Activated naive CD8-positive, alpha-beta T cell treated with anti-CD3 and anti-CD28 coated beads, Interleukin-2, amount 10 ng/mL, durations not matched to agents 7 days and 5 days (primary cell): Measurements from ENCODE around the gene LRP6. TPM values are rescaled to one million over a fixed set of nuclear protein-coding genes. Genes with fewer than 3 reads are reported as not detected.

Source experiments
- ATAC-seq: fragments of 150-1000 bp; cut with Tn5 transposase; one replicate; pipeline ENCODE4 v1.10.0; 2021; ENCODE audit warnings: low read depth, moderate library complexity
- POLR2A ChIA-PET: fragments of 350-600 bp; sonication (Branson Sonifier 250); formaldehyde crosslinking; loops from one replicate; lab custom pipeline; 2021; ENCODE audit warnings: antibody characterized with exemption; lab: Charles Lee
- DNase-seq: peaks from one replicate; pipeline ENCODE4 v3.0.0; 2021
- H3K27ac Mint-ChIP-seq: one replicate; pipeline ENCODE4 v1.8.0; 2022; ENCODE audit warnings: mild to moderate bottlenecking, mixed read lengths
- H3K27me3 Mint-ChIP-seq: one replicate; pipeline ENCODE4 v1.8.0; 2022; ENCODE audit warnings: mild to moderate bottlenecking, moderate library complexity, mixed read lengths
- H3K36me3 Mint-ChIP-seq: one replicate; pipeline ENCODE4 v1.8.0; 2021; ENCODE audit warnings: mild to moderate bottlenecking, mixed read lengths
- H3K4me1 Mint-ChIP-seq: one replicate; pipeline ENCODE4 v1.8.0; 2021; ENCODE audit warnings: mixed read lengths
- H3K4me3 Mint-ChIP-seq: one replicate; pipeline ENCODE4 v1.8.0; 2022; ENCODE audit warnings: mild to moderate bottlenecking, moderate library complexity, mixed read lengths
- H3K9me3 Mint-ChIP-seq: one replicate; pipeline ENCODE4 v1.8.0; 2021; ENCODE audit warnings: mixed read lengths
- total RNA-seq, 2 experiments: library from RNA; stranded (reverse); gene quantifications; one replicate each; pipeline ENCODE4 v1.2.3, GENCODE V29; 2021

Gene LRP6
- total RNA-seq, 2 experiments from 2014 or later, result 0.48 to 1.1 TPM

DNA sequence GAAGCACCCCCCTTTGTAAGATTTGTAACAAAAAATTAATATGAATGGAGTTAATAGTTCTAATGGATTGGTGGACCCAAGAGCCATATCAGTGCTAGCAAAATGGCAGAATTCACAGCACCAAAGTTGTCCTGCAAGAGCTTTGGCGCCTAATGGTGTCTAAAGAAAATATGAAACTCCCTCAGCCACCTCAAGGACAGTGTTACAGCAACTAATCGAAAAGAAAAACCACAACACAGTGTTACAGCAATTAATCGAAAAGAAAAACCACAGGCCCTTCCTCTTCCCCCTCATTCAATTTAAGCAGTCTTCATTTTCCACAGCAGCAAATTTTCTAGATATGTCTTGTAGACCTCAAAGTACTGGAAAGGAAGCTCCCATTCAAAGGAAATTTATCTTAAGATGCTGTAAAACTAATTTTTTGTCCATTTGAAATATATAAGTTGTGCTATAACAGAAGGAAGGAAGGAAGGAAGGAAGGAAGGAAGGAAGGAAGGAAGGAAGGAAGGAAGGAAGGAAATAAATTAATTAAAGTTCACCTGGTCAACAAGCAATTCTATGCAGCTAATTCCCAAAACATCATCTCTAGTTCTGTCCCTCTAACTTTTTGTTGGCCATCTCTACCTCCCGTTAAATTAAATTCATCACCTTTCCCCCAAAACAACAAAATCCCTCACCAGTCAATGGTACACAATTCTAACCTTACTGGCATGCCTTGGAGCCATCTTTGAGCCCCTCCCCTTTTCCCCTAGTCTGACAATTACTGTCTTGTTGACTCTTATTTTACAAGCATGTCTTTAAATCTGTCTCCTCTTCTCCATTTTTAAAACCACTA, 17.4 kb downstream of the LRP6 start:
- H3K27ac Mint-ChIP-seq, result no peak overlapping the region
- POLR2A ChIA-PET, result no interaction called here
- ATAC-seq, result no peak

DNA sequence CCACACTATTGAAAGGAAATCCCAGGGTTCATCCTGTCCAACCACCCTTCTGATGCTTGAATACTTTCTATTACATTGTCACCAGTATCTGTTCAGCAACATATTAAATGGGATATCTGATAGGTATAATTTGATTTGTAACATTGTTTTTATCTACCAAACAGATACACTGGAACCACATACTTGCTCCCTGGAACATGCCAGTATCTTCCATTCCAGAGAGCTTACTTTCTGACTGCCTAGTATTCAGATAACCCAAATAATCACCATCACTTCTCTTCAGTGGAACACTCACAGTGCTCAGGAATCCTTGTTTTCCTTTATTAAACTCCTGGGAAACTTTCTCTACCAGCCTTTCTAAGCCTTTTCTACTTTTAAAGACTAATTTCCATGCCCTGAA, 19.3 kb downstream of the LRP6 start:
- H3K4me3 Mint-ChIP-seq, result no peak overlapping the region
- peaks cover 1% of the 10 kb centered on the region for H3K27me3 Mint-ChIP-seq
- no peaks in the 10 kb centered on the region for H3K36me3 Mint-ChIP-seq
- no peaks in the 10 kb centered on the region for H3K9me3 Mint-ChIP-seq
- DNase-seq (no peak), ATAC-seq (no peak)
- peaks cover 9% of the 10 kb centered on the region for H3K4me1 Mint-ChIP-seq
- no peak overlapping the region for H3K27ac Mint-ChIP-seq
- POLR2A ChIA-PET, result no interaction called here

More for the DNA sequence above, 17.4 kb downstream of the LRP6 start:
- H3K9me3 Mint-ChIP-seq, result no peaks in the 10 kb centered on the region
- DNase-seq, result no peak
- H3K36me3 Mint-ChIP-seq, result no peaks in the 10 kb centered on the region
- no peak overlapping the region for H3K4me3 Mint-ChIP-seq
- H3K27me3 Mint-ChIP-seq, result no peaks in the 10 kb centered on the region
- H3K4me1 Mint-ChIP-seq, result peaks cover 9% of the 10 kb centered on the region

- H3K36me3 Mint-ChIP-seq, result no peaks in the 10 kb centered on the region
- POLR2A ChIA-PET, result no interaction called here
- peaks cover 15% of the 10 kb centered on the region for H3K27me3 Mint-ChIP-seq
- no peaks in the 10 kb centered on the region for H3K9me3 Mint-ChIP-seq
- no peak overlapping the region for H3K27ac Mint-ChIP-seq
- ATAC-seq (no peak), DNase-seq (no peak)
- H3K4me3 Mint-ChIP-seq, result no peak overlapping the region
- peaks cover 5% of the 10 kb centered on the region for H3K4me1 Mint-ChIP-seq
Measured at GRCh38 chr12:12244341-12244740, 22.5 kb downstream of the LRP6 start.

GRCh38 chr12:12240662-12241340, 26.0 kb downstream of the LRP6 start:
- POLR2A ChIA-PET, result no interaction called here
- DNase-seq (no peak), ATAC-seq (no peak)
- Mint-ChIP-seq H3K4me1 (no peaks in the 10 kb centered on the region), H3K27ac (no peak overlapping the region), H3K4me3 (no peak overlapping the region), H3K27me3 (peaks cover 33% of the 10 kb centered on the region), H3K36me3 (peaks cover 2% of the 10 kb centered on the region), H3K9me3 (no peaks in the 10 kb centered on the region)

DNA sequence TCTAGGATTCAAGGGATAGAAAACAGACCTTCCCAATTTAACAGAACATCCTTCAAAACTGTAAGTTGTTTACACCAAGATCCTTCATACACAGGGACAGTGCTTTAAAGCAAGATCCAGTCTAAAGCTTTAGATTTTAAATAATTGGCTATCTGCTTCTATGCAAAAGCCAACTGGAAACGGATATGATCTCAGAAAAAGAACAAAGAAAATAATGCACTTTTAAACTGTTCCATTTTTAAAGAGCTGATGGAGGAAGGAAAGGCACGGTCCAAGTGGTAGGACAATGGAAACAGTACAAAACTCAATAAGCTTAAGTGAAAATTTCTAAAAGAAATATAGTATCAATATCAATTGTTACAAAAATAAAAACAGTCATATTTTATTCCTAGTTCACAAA, 27.7 kb downstream of the LRP6 start:
- Mint-ChIP-seq H3K4me3 (no peak overlapping the region), H3K27me3 (peaks cover 33% of the 10 kb centered on the region), H3K36me3 (peaks cover 2% of the 10 kb centered on the region), H3K4me1 (no peaks in the 10 kb centered on the region), H3K9me3 (no peaks in the 10 kb centered on the region), H3K27ac (no peak overlapping the region)
- POLR2A ChIA-PET, result no interaction called here
- ATAC-seq (no peak), DNase-seq (no peak)

- ATAC-seq (no peak), DNase-seq (no peak)
- H3K9me3 Mint-ChIP-seq, result peaks cover 1% of the 10 kb centered on the region
- peaks cover 2% of the 10 kb centered on the region for H3K36me3 Mint-ChIP-seq
- no peak overlapping the region for H3K27ac Mint-ChIP-seq
- H3K4me3 Mint-ChIP-seq, result no peak overlapping the region
- no peaks in the 10 kb centered on the region for H3K4me1 Mint-ChIP-seq
- H3K27me3 Mint-ChIP-seq, result peaks cover 33% of the 10 kb centered on the region
- POLR2A ChIA-PET, result no interaction called here
Measured at GRCh38 chr12:12238605-12239004, 28.2 kb downstream of the LRP6 start.

DNA sequence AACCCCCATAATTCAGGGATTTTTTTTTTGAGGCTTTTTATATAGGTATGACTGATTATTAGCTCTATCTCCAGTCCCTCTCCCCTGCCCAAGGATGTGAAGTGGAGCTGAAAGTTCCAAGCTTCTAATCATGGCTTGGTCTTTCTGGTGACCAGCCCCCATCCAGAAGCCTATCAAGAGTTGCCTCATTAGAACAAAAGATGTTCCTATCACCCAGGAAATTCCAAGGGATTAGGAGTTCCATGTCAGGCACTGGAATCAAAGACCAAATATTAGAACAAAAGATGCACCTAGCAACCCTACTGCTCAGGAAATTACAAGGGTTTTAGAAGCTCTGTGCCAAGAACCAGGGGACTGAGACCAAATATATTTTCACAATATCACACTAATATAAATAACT, 29.9 kb downstream of the LRP6 start:
- Mint-ChIP-seq H3K27ac (no peak overlapping the region), H3K9me3 (peaks cover 1% of the 10 kb centered on the region), H3K27me3 (peaks cover 31% of the 10 kb centered on the region), H3K4me1 (no peaks in the 10 kb centered on the region), H3K36me3 (peaks cover 2% of the 10 kb centered on the region), H3K4me3 (no peak overlapping the region)
- ATAC-seq, result no peak
- POLR2A ChIA-PET, result no interaction called here
- no peak for DNase-seq

DNA sequence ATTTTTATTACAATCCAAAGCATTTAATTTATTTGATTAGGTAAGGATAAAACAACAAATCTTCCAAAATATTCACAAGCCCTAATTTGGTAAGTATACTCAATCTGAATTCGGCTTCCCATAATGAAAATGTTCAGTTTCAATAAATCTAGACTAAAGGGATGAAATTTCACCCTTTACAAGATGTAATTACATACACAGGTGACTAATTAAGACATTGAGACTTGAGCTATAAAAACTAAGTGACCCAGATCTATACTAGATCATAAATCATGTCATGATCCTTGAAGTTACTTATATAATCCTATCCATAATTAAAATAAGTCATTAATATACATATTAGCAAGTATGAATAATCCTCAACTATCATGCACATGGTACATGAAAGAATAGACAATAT, 36.6 kb downstream of the LRP6 start:
- Mint-ChIP-seq H3K27me3 (peaks cover 25% of the 10 kb centered on the region), H3K4me1 (no peaks in the 10 kb centered on the region), H3K27ac (no peak overlapping the region), H3K36me3 (no peaks in the 10 kb centered on the region), H3K4me3 (no peak overlapping the region), H3K9me3 (peaks cover 1% of the 10 kb centered on the region)
- POLR2A ChIA-PET, result no interaction called here
- no peak for DNase-seq
- no peak for ATAC-seq

GRCh38 chr12:12229556-12230092, 37.2 kb downstream of the LRP6 start:
- no peak overlapping the region for H3K27ac Mint-ChIP-seq
- ATAC-seq, result no peak
- H3K4me3 Mint-ChIP-seq, result no peak overlapping the region
- POLR2A ChIA-PET, result no interaction called here
- H3K36me3 Mint-ChIP-seq, result no peaks in the 10 kb centered on the region
- no peak for DNase-seq
- peaks cover 25% of the 10 kb centered on the region for H3K27me3 Mint-ChIP-seq
- H3K9me3 Mint-ChIP-seq, result peaks cover 1% of the 10 kb centered on the region
- no peaks in the 10 kb centered on the region for H3K4me1 Mint-ChIP-seq

- Mint-ChIP-seq H3K9me3 (no peaks in the 10 kb centered on the region), H3K4me3 (no peak overlapping the region), H3K36me3 (no peaks in the 10 kb centered on the region), H3K4me1 (no peaks in the 10 kb centered on the region), H3K27ac (no peak overlapping the region), H3K27me3 (peaks cover 28% of the 10 kb centered on the region)
- POLR2A ChIA-PET, result no interaction called here
- DNase-seq (no peak), ATAC-seq (no peak)
Measured at GRCh38 chr12:12228402-12228801, 38.4 kb downstream of the LRP6 start.

DNA sequence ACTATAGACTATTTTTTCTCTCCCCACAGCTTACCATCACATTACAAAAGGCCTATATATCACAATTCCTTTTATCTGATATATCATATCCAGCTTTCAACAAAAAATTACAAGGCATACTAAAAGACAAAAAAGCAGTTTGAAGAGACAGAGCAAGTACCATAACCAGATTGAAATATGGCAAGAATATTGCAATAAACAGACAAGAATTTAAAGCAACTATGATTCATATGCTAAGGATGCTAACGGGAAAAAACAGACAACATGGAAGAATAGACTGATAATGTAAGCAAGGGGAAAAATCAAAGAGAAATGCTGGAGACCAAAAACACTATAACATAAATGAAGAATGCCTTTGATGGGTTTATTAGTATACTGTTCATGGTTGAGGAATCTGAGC, 40.7 kb downstream of the LRP6 start:
- no peak overlapping the region for H3K4me3 Mint-ChIP-seq
- DNase-seq (no peak), ATAC-seq (no peak)
- no peaks in the 10 kb centered on the region for H3K4me1 Mint-ChIP-seq
- peaks cover 32% of the 10 kb centered on the region for H3K27me3 Mint-ChIP-seq
- no peak overlapping the region for H3K27ac Mint-ChIP-seq
- no peaks in the 10 kb centered on the region for H3K9me3 Mint-ChIP-seq
- H3K36me3 Mint-ChIP-seq, result no peaks in the 10 kb centered on the region
- POLR2A ChIA-PET, result no interaction called here

- Mint-ChIP-seq H3K27ac (no peak overlapping the region), H3K4me3 (no peak overlapping the region), H3K9me3 (no peaks in the 10 kb centered on the region), H3K36me3 (no peaks in the 10 kb centered on the region), H3K27me3 (peaks cover 40% of the 10 kb centered on the region), H3K4me1 (no peaks in the 10 kb centered on the region)
- POLR2A ChIA-PET, result no interaction called here
- no peak for ATAC-seq
- DNase-seq, result no peak
Measured at GRCh38 chr12:12224240-12224940, 42.5 kb downstream of the LRP6 start.

DNA sequence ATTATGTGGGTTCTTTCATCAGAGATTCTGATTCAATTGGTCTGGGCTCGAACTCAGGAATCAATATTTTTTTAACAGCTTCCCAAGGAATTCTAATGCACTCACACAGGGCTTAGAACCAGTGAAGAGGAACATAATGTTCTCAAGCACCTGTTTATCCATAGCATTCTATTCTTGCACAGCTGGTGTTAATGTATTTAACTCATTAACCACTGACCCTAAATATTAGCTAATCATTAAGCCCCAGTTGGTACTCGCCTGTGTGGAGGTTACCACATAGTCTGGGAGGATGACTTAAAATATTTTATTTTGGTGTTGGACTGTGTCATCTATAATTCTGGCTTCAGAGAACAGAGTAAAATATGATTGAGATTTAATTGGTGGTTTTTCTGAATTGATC, 45.3 kb downstream of the LRP6 start:
- no peak for DNase-seq
- POLR2A ChIA-PET, result no interaction called here
- H3K27ac Mint-ChIP-seq, result no peak overlapping the region
- no peak overlapping the region for H3K4me3 Mint-ChIP-seq
- H3K36me3 Mint-ChIP-seq, result no peaks in the 10 kb centered on the region
- no peaks in the 10 kb centered on the region for H3K4me1 Mint-ChIP-seq
- H3K27me3 Mint-ChIP-seq, result peaks cover 43% of the 10 kb centered on the region
- peaks cover 1% of the 10 kb centered on the region for H3K9me3 Mint-ChIP-seq
- no peak for ATAC-seq
